Fibroblast of lung (primary cell): ENCODE measurements around the gene OR2F2. TPM values are rescaled to one million over a fixed set of nuclear protein-coding genes. Genes with fewer than 3 reads are reported as not detected.

Experiments used
- DNase-seq, 2 donors: peaks; one replicate each; pipeline versions ENCODE4 v3.0.0 to v3.0.0-alpha.2; 2010; ENCODE audit warnings: low read depth in 2 of 2
- H2AFZ ChIP-seq: 2 replicates; pipeline ENCODE4 v1.5.1; 2012; ENCODE audit warnings: low read length, control low read depth, inconsistent platforms
- H3K27ac ChIP-seq: 2 replicates; pipeline ENCODE4 v1.5.1; 2011; ENCODE audit warnings: low read length, control low read depth; ENCODE audit not compliant: insufficient read depth
- H3K27me3 ChIP-seq: 2 replicates; pipeline ENCODE4 v1.5.1; 2011; ENCODE audit warnings: mild to moderate bottlenecking, low read length; ENCODE audit not compliant: control insufficient read depth, insufficient read depth
- H3K36me3 ChIP-seq: 2 replicates; pipeline ENCODE4 v1.5.1; 2011; ENCODE audit warnings: low read length; ENCODE audit not compliant: control insufficient read depth, insufficient read depth
- H3K4me1 ChIP-seq: 2 replicates; pipeline ENCODE4 v1.5.1; 2011; ENCODE audit warnings: low read length; ENCODE audit not compliant: control insufficient read depth, insufficient read depth; ENCODE audit errors: extremely low read depth
- H3K4me2 ChIP-seq: 2 replicates; pipeline ENCODE4 v1.5.1; 2011; ENCODE audit warnings: low read length, control low read depth; ENCODE audit not compliant: insufficient read depth; ENCODE audit errors: extremely low read depth
- H3K4me3 ChIP-seq, 4 experiments: fragments of 200-600 bp in 1 of 4; sonication (generic) in 1 of 4; replicated peaks in 1 of 4; 2 replicates each; pipeline ENCODE4 v1.5.1; 2011 to 2016; ENCODE audit warnings: low read length in 4 of 4, low read depth in 3 of 4, mild to moderate bottlenecking in 3 of 4, control low read depth in 2 of 4, inconsistent platforms in 1 of 4, mixed read lengths in 1 of 4; ENCODE audit not compliant: insufficient read depth in 1 of 4; ENCODE audit errors: control extremely low read depth in 1 of 4
- H3K79me2 ChIP-seq: 2 replicates; pipeline ENCODE4 v1.5.1; 2012; ENCODE audit warnings: mild to moderate bottlenecking, low read length, inconsistent platforms; ENCODE audit not compliant: control insufficient read depth, insufficient read depth
- H3K9ac ChIP-seq: 2 replicates; pipeline ENCODE4 v1.5.1; 2011; ENCODE audit warnings: mild to moderate bottlenecking, low read length, control low read depth; ENCODE audit not compliant: insufficient read depth
- H3K9me3 ChIP-seq: 2 replicates; pipeline ENCODE4 v1.5.1; 2012; ENCODE audit warnings: low read depth, low read length; ENCODE audit not compliant: control insufficient read depth, insufficient read depth
- H4K20me1 ChIP-seq: 2 replicates; pipeline ENCODE4 v1.5.1; 2011; ENCODE audit warnings: low read length; ENCODE audit not compliant: control insufficient read depth, insufficient read depth; ENCODE audit errors: extremely low read depth
- CTCF ChIP-seq, 2 donors: IDR thresholded peaks in 1 of 2; conservative IDR thresholded peaks in 1 of 2; 1 replicate in 1 of 2; 2 replicates in 1 of 2; pipeline ENCODE4 v1.5.1; 2011 to 2012; ENCODE audit warnings: low read length in 2 of 2, control low read depth in 1 of 2, inconsistent platforms in 1 of 2, low read depth in 1 of 2, mild to moderate bottlenecking in 1 of 2
- EZH2 ChIP-seq: IDR thresholded peaks from 2 replicates; pipeline ENCODE4 v1.5.1; 2012; ENCODE audit warnings: low read length, control low read depth, mild to moderate bottlenecking; ENCODE audit errors: missing control alignments
- polyA plus RNA-seq, 2 donors: library from polyadenylated mRNA; depleted of rRNA in 1 of 2; stranded (reverse) in 1 of 2; unstranded in 1 of 2; fragments of >200 nt; gene quantifications; 2 replicates each; pipeline ENCODE4 v1.2.1, GENCODE V29; 2011 to 2012; ENCODE audit warnings: missing spikeins in 1 of 2
- total RNA-seq: library from RNA; depleted of rRNA; stranded (reverse); fragments of >200 nt; gene quantifications from 2 replicates; pipeline ENCODE4 v1.2.1, GENCODE V29; 2014

The OR2F2 gene
- total and polyA plus RNA-seq, 2 donors (not counting 1 experiment from before 2014, with no cell fraction given), result not detected

DNA sequence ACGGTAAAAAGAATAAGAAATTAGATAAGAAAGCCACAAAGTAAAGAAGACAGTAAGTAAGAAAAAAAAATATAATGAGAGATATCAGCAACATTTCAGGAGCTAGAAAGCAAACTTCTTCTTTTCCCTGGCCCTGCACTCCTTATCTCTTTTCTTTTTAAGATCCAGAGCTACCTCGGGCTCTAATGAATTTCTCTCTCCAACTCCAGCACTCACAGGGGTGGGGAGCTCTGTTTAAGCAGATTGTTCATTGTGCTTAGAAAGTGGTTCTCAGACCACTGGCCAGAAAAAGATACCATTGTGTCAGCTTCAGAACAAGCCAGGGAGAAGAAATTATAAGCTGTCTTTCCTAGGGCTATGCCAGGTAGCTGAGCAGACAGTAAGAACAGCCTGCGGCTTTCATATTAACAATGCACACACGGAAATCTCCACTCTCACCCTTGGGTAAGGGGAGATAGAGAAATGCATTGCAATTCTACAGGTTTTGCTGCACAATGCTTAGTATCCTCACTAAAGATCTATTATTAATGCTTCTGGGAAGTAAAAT is 38.9 kb downstream of the OR2F2 start:
- Histone ChIP-seq H3K27me3 (no peaks in the 10 kb centered on the region), H4K20me1 (no peaks in the 10 kb centered on the region), H3K4me3 (no peak overlapping the region), H3K27ac (no peak overlapping the region), H3K9me3 (no peaks in the 10 kb centered on the region), H3K9ac (no peak overlapping the region), H3K36me3 (no peaks in the 10 kb centered on the region), H2AFZ (no peak overlapping the region), H3K4me2 (no peak overlapping the region), H3K79me2 (no peaks in the 10 kb centered on the region), H3K4me1 (peaks cover under 1% of the 10 kb centered on the region)
- no peak for DNase-seq
- TF ChIP-seq EZH2 (no peak), CTCF (conservative IDR thresholded peaks at IDR 0.05 in 1 of 2, IDR thresholded peaks at IDR 0.05 in 1 of 2; ENCODE audit: low read depth in 1 of 2, low read length in 2 of 2) (no peak)

DNA sequence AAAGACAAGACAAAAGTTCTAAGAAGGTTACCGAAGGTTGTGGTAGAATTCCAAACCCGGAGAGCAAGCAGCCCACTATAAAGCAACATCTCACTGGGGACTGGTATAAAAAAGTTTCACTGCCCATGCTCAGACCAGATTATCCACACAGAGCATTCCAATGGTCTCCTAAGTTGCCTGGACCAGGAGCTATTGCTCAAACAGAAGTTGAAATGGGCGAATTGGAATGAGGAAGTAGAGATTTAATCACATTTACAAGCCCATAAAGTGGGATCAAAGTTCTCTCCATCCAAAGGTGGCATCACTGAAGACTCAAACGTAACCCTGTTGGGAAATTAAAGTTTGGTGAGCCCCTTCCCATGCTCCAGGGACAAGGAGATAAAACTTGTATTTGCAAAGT is 39.4 kb downstream of the OR2F2 start:
- Histone ChIP-seq H3K4me3 (no peak overlapping the region), H3K36me3 (no peaks in the 10 kb centered on the region), H2AFZ (no peak overlapping the region), H3K27me3 (no peaks in the 10 kb centered on the region), H3K27ac (no peak overlapping the region), H4K20me1 (no peaks in the 10 kb centered on the region), H3K4me1 (peaks cover 3% of the 10 kb centered on the region), H3K9me3 (no peaks in the 10 kb centered on the region), H3K79me2 (no peaks in the 10 kb centered on the region), H3K9ac (no peak overlapping the region), H3K4me2 (no peak overlapping the region)
- no peak for TF ChIP-seq CTCF (conservative IDR thresholded peaks at IDR 0.05 in 1 of 2, IDR thresholded peaks at IDR 0.05 in 1 of 2; ENCODE audit: low read depth in 1 of 2, low read length in 2 of 2)
- no peak for TF ChIP-seq EZH2
- no peak for DNase-seq

DNA sequence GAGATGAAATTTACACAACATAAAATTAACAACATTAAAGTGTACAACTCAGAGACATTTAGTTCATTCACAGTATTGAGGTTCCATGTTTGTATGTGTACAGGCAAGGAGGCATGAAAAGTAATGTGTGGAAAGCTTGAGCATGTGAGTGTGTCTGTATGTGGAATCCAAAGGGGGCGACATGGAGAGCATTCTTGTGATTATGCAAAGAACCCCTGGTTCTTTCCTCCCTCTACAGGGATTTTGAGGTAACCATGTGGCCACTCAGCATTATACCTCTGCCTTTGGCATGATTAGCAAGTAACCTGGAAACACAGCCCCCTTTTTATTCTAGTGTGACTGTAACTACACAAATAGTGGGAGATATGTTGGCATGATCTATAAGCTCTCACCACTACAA is 40.6 kb downstream of the OR2F2 start:
- H3K4me3 ChIP-seq, result no peak overlapping the region
- H3K27me3 ChIP-seq, result no peaks in the 10 kb centered on the region
- no peaks in the 10 kb centered on the region for H3K79me2 ChIP-seq
- H3K9ac ChIP-seq, result no peak overlapping the region
- H3K27ac ChIP-seq, result no peak overlapping the region
- TF ChIP-seq CTCF (conservative IDR thresholded peaks at IDR 0.05 in 1 of 2, IDR thresholded peaks at IDR 0.05 in 1 of 2; ENCODE audit: low read depth in 1 of 2, low read length in 2 of 2) (peak in 1 of 2 donors; percentile 20), EZH2 (no peak)
- H3K4me2 ChIP-seq, result no peak overlapping the region
- peak in 1 of 2 donors; percentile 11 for DNase-seq
- no peaks in the 10 kb centered on the region for H4K20me1 ChIP-seq
- peaks cover 3% of the 10 kb centered on the region for H3K4me1 ChIP-seq
- H2AFZ ChIP-seq, result no peak overlapping the region
- H3K36me3 ChIP-seq, result no peaks in the 10 kb centered on the region
- no peaks in the 10 kb centered on the region for H3K9me3 ChIP-seq
